ACHN (cell line): ENCODE data around the gene FAM219A.

ENCODE experiments used
- DNase-seq: peaks from one replicate; pipeline ENCODE4 v3.0.0-alpha.2; 2015
- in situ Hi-C: cut with HindIII; loops from 2 replicates; pipeline ENCODE4 v1.10.0; 2017; ENCODE audit warnings: low sequenced_read_pairs, low pct_ligation_motif_present, low pct_unique_long_range_greater_than_20kb

Gene FAM219A, protein sequence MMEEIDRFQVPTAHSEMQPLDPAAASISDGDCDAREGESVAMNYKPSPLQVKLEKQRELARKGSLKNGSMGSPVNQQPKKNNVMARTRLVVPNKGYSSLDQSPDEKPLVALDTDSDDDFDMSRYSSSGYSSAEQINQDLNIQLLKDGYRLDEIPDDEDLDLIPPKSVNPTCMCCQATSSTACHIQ

DNA sequence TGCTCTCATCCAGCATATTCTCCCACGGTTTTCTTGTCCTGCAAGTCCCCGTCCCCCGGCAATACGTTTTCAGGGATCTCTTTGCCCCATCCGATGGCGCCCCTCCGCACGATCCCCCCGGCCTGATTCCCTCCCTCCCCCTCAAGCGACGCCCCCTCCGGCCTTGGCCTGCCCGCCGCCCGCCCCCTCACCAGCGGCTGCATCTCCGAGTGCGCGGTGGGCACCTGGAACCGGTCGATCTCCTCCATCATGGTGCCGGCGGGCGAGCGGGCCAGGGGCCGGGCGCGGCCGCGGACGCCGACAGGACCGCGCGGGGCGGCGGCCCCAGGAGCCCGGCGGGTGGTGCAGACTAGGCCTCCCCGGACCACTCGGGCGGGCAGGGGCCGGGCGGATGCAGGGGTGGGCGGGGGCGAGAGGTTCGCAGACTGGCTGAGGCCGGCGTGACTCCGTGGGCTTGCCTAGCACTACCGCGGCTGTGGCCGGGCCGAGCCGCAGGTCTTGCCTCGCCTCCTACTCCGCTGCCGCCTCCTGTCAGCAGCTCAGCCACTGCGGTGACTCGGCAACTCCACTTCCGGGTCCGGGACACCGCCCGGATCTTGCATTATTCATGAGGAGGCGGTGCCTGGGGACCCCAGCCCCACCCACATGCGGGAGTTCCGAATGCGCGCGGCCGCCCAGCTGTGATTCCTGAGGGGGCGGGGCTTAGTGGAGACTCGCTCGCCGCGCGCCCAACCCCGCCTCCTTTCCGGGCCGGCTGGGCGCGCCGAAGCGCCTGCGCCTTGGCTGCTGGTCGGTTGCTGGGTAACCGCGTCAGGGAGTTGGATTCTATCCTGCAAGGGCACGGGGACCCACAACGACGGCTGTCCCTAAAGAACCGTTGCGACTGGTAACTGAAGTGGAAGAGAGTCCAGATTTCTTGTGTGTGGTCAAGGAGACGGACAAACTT, at the start of gene FAM219A, which contains the start of gene DNAI1:
FAM219A (minus strand) TSS at position 558 of the 946 bp plus-strand sequence; CDS start at position 251, 307 bp downstream.
DNAI1 (plus strand) TSS at position 793 of the 946 bp plus-strand sequence. CDS start 201 bp downstream, outside the sequence.
- peak; percentile 95 for DNase-seq

DNA sequence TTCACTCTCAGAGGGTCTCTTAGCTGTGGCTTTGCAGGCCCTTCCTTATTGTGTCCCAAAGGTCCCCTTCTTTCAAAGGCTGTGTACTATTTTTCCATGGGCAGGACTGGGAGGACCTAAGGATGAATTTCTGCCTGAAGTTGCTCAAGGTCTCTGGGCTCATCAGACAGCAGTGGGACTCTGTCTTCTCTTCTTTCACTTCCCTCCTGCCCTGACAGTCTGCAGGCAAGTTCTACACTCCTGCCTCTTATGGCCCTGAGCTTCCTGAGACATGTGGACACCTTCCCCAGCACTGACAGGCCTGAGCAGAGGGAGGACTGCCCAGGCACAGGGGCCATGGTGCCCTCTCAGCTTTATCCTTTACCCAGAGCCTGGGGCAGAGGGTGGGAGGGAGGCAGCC, 49.6 kb upstream of the FAM219A start:
- no peak for DNase-seq
- in situ Hi-C loops = no loop called here

More for the DNA sequence above, at the start of gene FAM219A, which contains the start of gene DNAI1:
- in situ Hi-C loops = no loop called here

DNA sequence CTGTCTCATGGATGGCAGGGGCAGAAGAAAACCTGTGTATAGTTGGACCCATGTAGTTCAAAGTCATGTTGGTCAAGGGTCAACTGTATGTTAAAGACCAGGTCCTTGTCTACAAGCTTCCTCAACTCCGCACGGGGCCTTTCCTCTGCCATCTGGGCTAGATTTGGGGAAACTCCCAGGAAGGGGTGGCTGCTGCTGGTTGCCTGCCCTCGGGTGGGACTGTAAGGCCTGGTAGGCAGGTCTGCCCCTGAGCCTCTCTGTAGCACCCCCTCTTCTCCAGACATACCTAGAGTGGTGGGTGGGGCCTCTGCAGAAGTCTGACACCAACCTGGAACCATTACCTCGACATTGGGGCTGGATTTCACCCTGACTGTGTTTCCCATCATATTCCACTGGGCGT, 49.2 kb upstream of the FAM219A start:
- in situ Hi-C loops = no loop called here
- DNase-seq = no peak

DNA sequence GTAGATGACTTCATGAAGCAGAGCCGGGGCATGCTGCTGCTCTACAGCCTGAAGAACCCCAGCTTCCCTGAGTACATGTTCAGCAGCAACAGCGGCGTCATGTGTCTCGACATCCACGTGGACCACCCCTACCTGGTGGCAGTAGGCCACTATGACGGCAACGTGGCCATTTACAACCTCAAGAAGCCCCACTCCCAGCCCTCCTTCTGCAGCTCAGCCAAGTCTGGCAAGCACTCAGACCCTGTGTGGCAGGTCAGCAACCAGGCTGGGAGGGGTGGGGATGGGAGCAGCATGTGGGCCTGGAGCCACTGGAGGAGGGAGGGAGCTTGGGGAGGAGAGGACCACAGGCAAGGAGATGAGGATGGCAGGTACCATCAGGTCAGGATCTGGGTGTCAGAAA, 48.3 kb upstream of the FAM219A start:
- in situ Hi-C loops = no loop called here

DNA sequence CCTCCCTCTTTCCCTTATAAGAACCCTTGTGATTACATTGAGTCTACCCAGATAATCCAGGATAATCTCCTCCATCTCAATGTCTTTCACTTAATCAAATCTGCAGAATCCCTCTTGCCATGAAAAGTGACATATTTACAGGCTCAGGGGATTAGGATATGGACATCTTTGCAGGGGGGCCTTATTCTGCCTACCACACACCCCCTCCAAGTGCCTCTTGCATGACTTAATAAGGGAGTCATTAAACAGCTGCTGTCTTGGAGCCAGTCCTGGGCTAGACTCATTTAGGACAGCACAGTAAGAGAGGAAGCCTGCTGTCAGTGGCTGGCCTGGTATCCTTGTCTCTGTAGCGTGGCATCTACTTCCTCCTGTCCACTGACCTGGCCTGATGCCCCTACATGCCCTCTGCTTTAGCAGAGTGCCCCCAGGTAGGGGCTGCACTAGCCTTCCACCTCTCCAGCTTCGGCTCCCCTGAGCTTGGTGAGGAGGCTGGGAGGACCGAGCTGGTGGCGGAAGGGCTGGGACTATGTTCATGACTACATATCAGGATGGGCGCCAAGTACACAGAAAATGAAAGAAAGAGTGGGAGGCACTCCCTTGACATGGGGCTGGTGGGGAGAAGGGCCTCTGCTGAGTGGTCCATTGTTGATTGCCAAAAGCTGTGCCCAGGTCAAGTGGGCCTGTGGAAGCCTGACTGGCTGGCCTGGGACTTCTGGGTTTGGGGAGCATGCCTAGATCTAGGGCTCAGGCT, 47.2 kb upstream of the FAM219A start:
- in situ Hi-C loops = no loop called here
- no peak for DNase-seq

More for the DNA sequence above, 48.3 kb upstream of the FAM219A start:
- no peak for DNase-seq

DNA sequence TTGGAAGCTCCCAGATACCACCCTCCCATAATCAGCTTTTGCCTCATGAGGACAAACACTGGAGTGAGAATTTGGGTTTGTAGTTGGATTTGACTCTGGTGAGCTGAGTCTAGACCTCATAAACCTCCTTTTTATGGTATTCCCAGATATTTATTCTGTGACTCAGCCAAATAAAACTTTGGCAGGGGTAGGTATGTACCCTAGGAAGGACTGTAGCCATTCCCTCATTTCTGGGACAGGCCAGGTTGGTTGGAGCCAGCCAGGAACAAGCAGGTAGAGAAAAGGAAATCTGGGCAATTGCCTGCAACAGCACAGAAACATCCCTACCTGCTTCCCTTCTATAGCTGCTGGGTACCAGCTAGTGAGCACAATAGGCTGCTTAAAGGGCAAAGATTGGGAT, 45.0 kb upstream of the FAM219A start:
- DNase-seq = no peak
- in situ Hi-C loops = no loop called here

DNA sequence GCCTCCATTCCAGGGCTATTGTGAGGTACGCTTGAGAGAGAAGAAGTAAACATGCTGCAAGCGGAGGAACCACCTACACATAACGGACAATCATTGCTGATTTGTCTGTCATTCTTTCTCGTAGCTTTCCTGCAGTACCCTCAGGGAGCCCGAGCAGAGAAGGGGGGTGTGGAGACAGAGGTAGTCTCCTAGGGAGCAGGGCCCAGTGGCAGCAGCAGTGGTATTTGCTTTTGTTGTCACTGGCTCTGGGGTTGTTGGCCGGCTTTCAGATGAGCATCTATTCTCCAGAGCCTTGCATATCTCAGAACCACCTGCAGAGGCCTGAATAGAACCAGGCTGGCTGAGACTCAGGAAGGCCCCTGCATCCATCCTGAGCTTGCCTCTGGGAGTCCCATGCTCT, 44.5 kb upstream of the FAM219A start:
- DNase-seq = no peak
- in situ Hi-C loops = no loop called here

DNA sequence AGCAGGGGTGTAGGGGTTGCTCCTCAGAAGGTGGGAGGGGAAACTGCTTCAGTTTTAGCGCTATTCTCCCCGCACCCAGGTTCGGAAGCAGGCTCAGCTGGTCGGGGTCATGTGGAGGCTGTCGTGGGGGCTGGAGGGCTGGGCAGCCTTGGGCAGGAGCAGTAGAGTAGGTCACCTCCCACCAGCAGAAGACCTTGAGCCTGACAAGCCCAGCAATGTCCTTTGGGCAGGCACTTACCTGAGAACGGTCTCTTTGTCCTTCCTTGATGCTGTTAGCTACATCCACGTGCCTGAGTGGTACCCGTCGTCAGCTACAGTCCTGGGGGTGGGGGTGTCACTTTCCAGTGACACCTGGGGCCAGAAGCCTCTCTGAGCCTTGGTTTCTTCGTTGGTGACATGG, 44.1 kb upstream of the FAM219A start:
- no peak for DNase-seq
- in situ Hi-C loops = no loop called here

DNA sequence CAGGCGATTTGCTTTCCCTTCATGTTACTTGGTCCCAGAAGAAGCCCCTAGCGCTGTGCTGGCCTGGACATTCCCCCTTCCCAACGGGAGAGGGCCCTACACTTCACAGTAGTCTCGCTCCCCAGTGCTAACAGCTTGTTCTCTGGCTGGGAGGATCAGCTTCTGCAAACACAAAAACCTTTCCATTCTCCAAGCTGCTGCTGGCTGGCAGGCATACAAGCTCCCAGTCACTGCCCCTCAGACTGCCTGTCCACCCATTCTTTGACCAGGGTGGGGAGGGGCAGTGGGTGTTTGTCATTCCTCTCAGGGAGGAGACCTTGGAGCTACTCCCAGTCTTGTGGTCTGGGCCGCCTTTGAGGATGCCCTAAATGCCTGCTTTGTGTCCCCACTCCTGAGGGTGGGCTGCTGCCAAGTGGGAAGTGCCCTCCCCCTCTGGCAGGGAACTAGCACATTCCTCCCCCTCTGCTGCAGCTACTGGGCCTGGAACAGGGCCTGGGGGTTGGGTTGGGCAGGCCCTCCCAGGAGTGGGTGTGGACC, 43.6 kb upstream of the FAM219A start:
- in situ Hi-C loops = no loop called here
- no peak for DNase-seq

DNA sequence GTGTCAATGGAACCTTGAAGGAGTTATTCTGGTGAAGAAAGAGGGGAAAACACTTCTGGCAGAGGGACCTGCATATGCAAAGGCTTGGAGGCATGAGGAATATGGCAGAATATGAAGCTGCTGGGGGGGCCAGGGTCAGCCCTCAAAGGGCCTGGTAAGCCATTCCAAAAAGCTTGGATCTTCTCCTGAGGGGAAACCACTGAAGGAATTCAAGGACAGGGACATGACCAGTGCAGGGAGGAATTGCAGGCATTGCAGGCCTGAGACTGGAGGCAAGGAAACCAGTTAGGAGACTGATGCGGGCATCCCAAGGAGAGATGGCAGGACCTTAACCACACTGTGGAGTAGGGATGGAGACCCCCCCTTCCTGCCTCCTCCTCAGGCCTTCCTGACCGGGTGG, 43.0 kb upstream of the FAM219A start:
- in situ Hi-C loops = no loop called here
- DNase-seq = no peak

DNA sequence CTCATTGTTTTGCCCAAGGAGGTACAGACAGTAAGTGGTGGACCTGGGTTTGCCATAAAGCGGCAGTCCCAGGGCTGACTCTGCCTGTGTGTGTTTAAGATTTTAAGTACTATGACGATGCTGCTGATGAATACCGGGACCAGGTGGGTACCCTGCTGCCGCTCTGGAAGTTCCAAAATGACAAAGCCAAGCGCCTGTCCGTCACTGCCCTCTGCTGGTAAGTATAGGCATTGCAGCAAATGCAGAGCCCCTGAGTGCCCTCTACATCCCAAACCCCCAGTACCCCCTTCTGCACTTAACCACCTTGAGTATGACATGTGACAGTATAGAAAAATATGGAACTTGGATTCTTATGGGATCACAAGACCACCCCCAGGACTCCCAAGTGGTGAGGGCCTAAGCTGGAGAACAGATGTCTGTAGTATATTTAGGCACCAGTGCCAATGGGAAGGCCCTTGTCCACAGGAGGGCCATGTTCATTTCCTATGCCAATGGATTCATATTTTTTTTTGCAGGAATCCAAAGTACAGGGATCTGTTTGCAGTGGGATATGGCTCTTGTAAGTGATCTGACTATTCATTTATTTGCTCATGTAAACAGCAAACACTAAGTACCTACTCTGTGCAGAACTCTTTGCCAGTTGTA, 42.4 kb upstream of the FAM219A start:
- in situ Hi-C loops = no loop called here
- DNase-seq = peak; percentile 42

DNA sequence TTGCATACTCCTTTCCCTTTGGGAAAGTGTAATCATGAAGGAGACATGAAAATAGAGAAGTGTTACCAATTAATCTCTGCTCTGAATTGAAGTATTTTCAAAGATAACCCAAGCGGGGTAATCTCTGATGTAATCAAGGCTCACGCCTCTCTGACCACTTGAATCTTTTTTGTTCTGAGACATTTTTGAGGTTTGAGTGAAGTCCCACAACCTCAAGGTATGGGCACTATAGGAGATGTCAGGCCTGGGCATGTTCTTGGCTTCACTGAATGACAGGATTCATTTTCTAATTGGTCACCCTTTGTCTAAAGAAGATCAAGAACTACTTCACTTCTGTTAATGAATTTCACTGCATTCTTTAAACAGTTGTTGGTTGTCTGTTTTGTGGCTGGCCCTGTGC, 40.7 kb upstream of the FAM219A start:
- DNase-seq = no peak
- in situ Hi-C loops = no loop called here

DNA sequence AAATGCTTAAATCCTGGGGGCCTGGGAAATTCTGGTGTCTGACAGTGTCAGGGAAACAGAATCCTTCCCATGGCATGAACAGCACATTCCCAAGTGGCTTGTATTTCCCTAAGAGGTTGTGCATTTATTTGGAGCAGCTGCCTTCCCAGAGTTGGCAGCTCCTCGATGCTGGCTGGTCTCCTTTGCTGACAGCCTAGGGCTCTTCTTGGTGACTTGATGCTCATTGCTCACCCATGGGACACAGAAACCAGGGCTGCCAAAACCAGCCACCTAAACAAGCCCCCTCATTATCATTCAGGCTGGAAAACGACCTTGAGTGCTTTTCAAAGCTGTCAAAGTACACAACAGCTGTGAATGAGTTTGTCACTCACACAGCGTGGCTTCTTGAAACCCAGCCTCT, 40.2 kb upstream of the FAM219A start:
- in situ Hi-C loops = no loop called here

DNA sequence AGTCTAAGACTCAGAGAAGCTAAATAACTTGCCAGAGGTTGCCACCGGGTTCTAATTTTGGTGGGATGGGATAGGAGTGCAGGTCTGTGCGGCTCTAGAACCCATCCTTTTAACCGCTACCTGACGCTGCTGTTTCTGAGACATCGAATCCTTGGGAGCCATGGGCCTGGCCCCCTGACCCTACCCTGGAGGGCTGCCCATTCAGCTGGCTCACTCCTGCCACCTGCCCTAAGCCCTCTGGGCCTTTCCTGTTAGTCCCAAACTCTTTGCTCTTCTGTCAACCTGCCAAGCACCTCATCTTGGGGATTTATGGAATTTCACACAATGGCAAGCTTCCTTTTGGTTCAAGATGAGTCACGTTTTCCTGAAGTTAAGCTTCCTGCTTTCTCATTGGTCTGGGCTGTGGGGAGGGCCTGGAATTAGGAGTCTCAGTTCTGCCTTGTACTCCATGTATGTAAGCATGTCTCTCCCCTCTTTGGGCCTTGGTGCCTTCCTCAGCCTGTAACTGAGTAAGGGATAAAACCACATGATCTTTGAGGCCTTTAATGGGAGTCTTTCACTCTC, 37.9 kb upstream of the FAM219A start:
- in situ Hi-C loops = no loop called here
- DNase-seq = no peak

More for the DNA sequence above, 40.2 kb upstream of the FAM219A start:
- no peak for DNase-seq

DNA sequence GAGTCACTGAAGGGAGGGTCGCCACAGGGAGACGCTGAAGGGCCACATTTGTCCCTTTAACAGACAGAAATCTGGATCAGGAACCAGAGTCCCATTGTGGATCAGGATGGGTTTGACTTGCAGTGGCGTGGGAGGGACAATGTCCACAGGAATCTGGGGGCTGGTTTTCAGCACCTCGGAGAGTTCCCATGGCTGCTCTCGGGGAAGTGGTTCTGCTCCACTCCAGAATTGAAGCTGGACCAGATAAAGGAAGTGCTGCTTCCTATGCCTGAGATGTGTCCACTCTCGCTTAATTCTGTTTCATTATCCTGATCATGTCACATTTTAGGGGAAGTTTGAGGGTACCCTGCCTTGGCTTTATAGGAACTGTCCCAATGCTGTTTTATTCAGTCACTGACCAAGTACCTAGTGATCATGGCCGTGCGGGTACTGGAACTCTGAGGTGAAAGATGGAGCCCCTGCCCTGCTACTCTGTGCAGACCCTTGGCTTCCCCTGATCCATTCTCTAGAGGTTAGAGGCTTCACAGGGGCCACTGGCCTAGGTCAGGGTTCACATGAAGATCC, 35.7 kb upstream of the FAM219A start:
- DNase-seq = peak; percentile 45
- in situ Hi-C loops = no loop called here

DNA sequence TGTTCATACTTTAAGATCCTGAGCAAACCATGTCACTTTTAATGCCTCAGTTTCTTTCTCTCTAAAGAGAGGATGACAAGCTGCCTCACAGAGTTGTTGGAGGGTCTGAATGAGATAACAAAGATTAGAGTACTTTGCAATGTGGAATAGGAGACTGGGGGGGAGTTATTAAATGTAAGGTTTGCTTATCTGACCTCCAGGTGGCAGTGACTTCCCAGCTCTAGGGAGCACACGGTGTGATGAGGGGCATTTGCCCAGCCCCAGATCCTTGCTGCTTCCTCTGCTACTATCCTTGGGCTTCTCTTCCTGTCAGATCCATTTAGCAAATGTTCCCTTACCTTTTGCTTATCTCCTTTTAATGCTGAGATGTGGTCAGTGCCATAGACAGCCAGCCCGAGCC, 33.7 kb upstream of the FAM219A start:
- no peak for DNase-seq
- in situ Hi-C loops = no loop called here

DNA sequence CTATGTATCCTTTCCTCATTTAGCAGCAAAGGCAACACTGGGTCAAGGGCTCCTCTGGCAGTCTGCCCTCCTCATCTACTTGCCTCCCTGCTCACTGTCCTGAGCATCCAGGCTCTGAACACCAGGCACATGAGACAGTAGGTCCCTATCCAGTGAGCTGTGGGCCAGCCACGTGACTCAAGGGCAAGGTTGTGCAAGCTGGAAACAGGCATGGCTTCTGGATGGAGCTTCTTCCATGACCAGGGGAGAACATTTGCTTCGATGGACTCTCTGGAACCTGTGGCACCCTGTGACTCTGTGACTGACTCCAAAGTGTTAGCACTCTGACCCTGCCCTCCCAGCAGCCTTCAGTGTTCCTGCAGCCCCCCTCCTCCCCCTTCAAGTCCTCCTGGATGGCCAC, 33.2 kb upstream of the FAM219A start:
- DNase-seq = no peak
- in situ Hi-C loops = no loop called here

DNA sequence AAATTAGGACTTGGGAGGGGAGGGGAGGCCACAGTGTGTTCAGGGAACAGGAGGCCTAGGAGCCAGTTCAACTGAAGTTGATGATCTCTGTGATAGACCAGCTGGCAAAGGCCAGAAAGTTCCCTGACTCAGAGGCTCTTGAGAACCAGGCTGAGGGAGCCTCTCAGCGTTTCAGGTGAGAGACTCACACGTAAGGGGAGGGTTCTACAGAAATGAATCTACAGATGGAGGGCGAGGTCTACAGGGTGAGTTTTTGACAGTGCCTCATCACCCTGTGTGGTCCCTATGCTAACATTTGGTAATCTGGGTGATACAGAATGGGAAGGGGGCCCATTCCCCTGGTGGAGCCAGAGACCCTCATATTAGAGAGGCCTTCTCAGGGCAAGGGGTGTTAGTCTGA, 32.4 kb upstream of the FAM219A start:
- in situ Hi-C loops = no loop called here

More for the DNA sequence above, 32.4 kb upstream of the FAM219A start:
- no peak for DNase-seq
